Ishikawa (cell line): Measurements from ENCODE around the gene PTPN14.

Experiments used
- CEBPB ChIP-seq: IDR thresholded peaks from 2 replicates; pipeline ENCODE4 v1.6.1; 2012
- CREB1 ChIP-seq: IDR thresholded peaks from 2 replicates; pipeline ENCODE4 v1.6.1; 2012; ENCODE audit warnings: low read depth
- EGR1 ChIP-seq: IDR thresholded peaks from 2 replicates; pipeline ENCODE4 v1.6.1; 2012
- EP300 ChIP-seq: IDR thresholded peaks from 2 replicates; pipeline ENCODE4 v1.6.1; 2012; ENCODE audit warnings: borderline replicate concordance
- FOXM1 ChIP-seq: IDR thresholded peaks from 2 replicates; pipeline ENCODE4 v1.6.1; 2012; ENCODE audit warnings: low read depth, borderline replicate concordance
- MAX ChIP-seq: IDR thresholded peaks from 2 replicates; pipeline ENCODE4 v1.6.1; 2012
- NFIC ChIP-seq: IDR thresholded peaks from 2 replicates; pipeline ENCODE4 v1.6.1; 2012
- RAD21 ChIP-seq: IDR thresholded peaks from 2 replicates; pipeline ENCODE4 v1.6.1; 2012; ENCODE audit warnings: low read depth
- REST ChIP-seq: IDR thresholded peaks from 2 replicates; pipeline ENCODE4 v1.6.1; 2012; ENCODE audit warnings: low read depth, mild to moderate bottlenecking
- TAF1 ChIP-seq: IDR thresholded peaks from 2 replicates; pipeline ENCODE4 v1.6.1; 2012; ENCODE audit warnings: low read depth, mild to moderate bottlenecking
- TCF12 ChIP-seq: IDR thresholded peaks from 2 replicates; pipeline ENCODE4 v1.6.1; 2012; ENCODE audit warnings: low read depth
- TEAD4 ChIP-seq: IDR thresholded peaks from 2 replicates; pipeline ENCODE4 v1.6.1; 2012
- USF1 ChIP-seq: IDR thresholded peaks from 2 replicates; pipeline ENCODE4 v1.6.1; 2012
- YY1 ChIP-seq: IDR thresholded peaks from 2 replicates; pipeline ENCODE4 v1.6.1; 2012; ENCODE audit warnings: low read depth
- ZBTB7A ChIP-seq: IDR thresholded peaks from 2 replicates; pipeline ENCODE4 v1.6.1; 2012; ENCODE audit warnings: low read depth

Gene PTPN14

GRCh38 chr1:214584805-214585766, 33.7 kb upstream of the PTPN14 start:
- TF ChIP-seq TEAD4 (no peak), CREB1 (no peak), REST (no peak), TCF12 (no peak), TAF1 (no peak), MAX (no peak), RAD21 (peak; percentile 89)

GRCh38 chr1:214583824-214584554, 32.6 kb upstream of the PTPN14 start:
- TF ChIP-seq EGR1 (no peak), USF1 (no peak), CEBPB (no peak)

GRCh38 chr1:214583113-214583512, 31.7 kb upstream of the PTPN14 start:
- TF ChIP-seq MAX (no peak), EP300 (no peak), TEAD4 (no peak), CREB1 (no peak), FOXM1 (no peak), RAD21 (no peak), USF1 (no peak), NFIC (no peak), YY1 (no peak), EGR1 (no peak), ZBTB7A (no peak)

GRCh38 chr1:214582289-214582891, 31.0 kb upstream of the PTPN14 start:
- TF ChIP-seq NFIC = no peak

- TF ChIP-seq TCF12 (0 out of 2 replicates have a peak, but pooled peaks have one; percentile 32), RAD21 (no peak), NFIC (no peak)
These were observed 30.4 kb upstream of the PTPN14 start for GRCh38 chr1:214581785-214582184.

- no peak for TF ChIP-seq RAD21
- no peak for TF ChIP-seq CEBPB
- TF ChIP-seq NFIC = no peak
- no peak for TF ChIP-seq EP300
- TF ChIP-seq TEAD4 = no peak
- TF ChIP-seq USF1 = no peak
- no peak for TF ChIP-seq MAX
- TF ChIP-seq ZBTB7A = no peak
- no peak for TF ChIP-seq YY1
- no peak for TF ChIP-seq CREB1
- no peak for TF ChIP-seq TAF1
- no peak for TF ChIP-seq TCF12
These were observed 27.8 kb upstream of the PTPN14 start for GRCh38 chr1:214579183-214579582.
